GM23338 (cell line): Measurements from ENCODE around the gene NEK3.

Experiments used
- EZH2 ChIP-seq: fragments of 200-600 bp; sonication (generic); IDR thresholded peaks from one replicate; pipeline ENCODE4 v1.8.0; 2017; ENCODE audit warnings: antibody characterized with exemption, mild to moderate bottlenecking, low read depth; ENCODE audit not compliant: unreplicated experiment
- EZH2phosphoT487 ChIP-seq: fragments of 200-600 bp; sonication (generic); IDR thresholded peaks from one replicate; pipeline ENCODE4 v1.8.1; 2018; ENCODE audit warnings: antibody characterized with exemption; ENCODE audit not compliant: unreplicated experiment
- JUNB ChIP-seq: IDR thresholded peaks from one replicate; pipeline ENCODE4 v1.6.1; 2016; ENCODE audit warnings: antibody characterized with exemption; ENCODE audit not compliant: unreplicated experiment
- NANOG ChIP-seq: IDR thresholded peaks from 2 replicates; pipeline ENCODE4 v1.6.1; 2016; ENCODE audit warnings: antibody characterized with exemption, borderline replicate concordance
- POLR2AphosphoS5 ChIP-seq: IDR thresholded peaks from 2 replicates; pipeline ENCODE4 v1.6.1; 2016; ENCODE audit warnings: antibody characterized with exemption, low read depth
- STAT1 ChIP-seq: IDR thresholded peaks from one replicate; pipeline ENCODE4 v1.6.1; 2016; ENCODE audit warnings: antibody characterized with exemption; ENCODE audit not compliant: unreplicated experiment
- ZNF114 ChIP-seq: fragments of 250-450 bp; sonication (Bioruptor Pico); IDR thresholded peaks from 2 replicates; pipeline ENCODE4 v1.5.0; 2020; ENCODE audit warnings: mild to moderate bottlenecking, moderate library complexity
- ZNF331 ChIP-seq: fragments of 250-450 bp; sonication (Bioruptor Pico); IDR thresholded peaks from 2 replicates; pipeline ENCODE4 v1.5.0; 2020; ENCODE audit warnings: low read depth, mild to moderate bottlenecking, moderate library complexity
- TF ChIP-seq, protein P1 (sequence below): IDR thresholded peaks from 2 replicates; pipeline ENCODE4 v1.6.1; 2016; ENCODE audit warnings: antibody characterized with exemption
- TF ChIP-seq, protein P2 (sequence below), 2 experiments: fragments of 200-600 bp in 1 of 2; sonication (generic) in 1 of 2; conservative IDR thresholded peaks; 2 replicates each; pipeline versions ENCODE4 v1.5.1 to v1.6.1; 2016 to 2017; ENCODE audit warnings: antibody characterized with exemption in 2 of 2, low read depth in 2 of 2, mild to moderate bottlenecking in 2 of 2, moderate library complexity in 1 of 2
- TF ChIP-seq, protein P3 (sequence below): IDR thresholded peaks from one replicate; pipeline ENCODE4 v1.6.1; 2018; ENCODE audit warnings: antibody characterized with exemption; ENCODE audit not compliant: unreplicated experiment

DNA sequence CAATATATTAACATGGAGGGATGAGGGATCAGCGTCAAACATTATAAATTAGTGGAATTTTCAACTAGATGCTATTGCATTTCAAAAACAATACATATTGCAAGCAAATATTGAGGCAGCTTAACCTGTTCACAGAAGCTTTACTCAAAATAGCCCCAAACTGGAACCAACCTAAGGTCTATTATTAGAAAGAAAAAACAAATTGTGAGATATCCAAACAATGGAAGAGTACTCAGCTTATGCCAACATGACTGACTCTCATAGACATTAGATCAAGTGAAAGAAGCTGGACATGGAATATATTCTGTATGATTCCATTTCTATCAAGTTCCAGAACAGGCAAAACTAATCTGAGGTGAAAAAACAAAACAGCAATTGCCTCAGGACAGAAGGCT, 27.6 kb upstream of the NEK3 start:
- TF ChIP-seq JUNB (no peak), EZH2 (no peak), NANOG (no peak), STAT1 (no peak), POLR2AphosphoS5 (no peak), ZNF114 (CRISPR knock-in tag) (no peak), ZNF331 (CRISPR knock-in tag) (no peak), EZH2phosphoT487 (no peak)
- TF ChIP-seq, protein P1, sequence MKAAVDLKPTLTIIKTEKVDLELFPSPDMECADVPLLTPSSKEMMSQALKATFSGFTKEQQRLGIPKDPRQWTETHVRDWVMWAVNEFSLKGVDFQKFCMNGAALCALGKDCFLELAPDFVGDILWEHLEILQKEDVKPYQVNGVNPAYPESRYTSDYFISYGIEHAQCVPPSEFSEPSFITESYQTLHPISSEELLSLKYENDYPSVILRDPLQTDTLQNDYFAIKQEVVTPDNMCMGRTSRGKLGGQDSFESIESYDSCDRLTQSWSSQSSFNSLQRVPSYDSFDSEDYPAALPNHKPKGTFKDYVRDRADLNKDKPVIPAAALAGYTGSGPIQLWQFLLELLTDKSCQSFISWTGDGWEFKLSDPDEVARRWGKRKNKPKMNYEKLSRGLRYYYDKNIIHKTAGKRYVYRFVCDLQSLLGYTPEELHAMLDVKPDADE = no peak
- TF ChIP-seq, protein P2, sequence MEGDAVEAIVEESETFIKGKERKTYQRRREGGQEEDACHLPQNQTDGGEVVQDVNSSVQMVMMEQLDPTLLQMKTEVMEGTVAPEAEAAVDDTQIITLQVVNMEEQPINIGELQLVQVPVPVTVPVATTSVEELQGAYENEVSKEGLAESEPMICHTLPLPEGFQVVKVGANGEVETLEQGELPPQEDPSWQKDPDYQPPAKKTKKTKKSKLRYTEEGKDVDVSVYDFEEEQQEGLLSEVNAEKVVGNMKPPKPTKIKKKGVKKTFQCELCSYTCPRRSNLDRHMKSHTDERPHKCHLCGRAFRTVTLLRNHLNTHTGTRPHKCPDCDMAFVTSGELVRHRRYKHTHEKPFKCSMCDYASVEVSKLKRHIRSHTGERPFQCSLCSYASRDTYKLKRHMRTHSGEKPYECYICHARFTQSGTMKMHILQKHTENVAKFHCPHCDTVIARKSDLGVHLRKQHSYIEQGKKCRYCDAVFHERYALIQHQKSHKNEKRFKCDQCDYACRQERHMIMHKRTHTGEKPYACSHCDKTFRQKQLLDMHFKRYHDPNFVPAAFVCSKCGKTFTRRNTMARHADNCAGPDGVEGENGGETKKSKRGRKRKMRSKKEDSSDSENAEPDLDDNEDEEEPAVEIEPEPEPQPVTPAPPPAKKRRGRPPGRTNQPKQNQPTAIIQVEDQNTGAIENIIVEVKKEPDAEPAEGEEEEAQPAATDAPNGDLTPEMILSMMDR (conservative IDR thresholded peaks at IDR 0.05; ENCODE audit: low read depth in 2 of 2) = no peak
- TF ChIP-seq, protein P3, sequence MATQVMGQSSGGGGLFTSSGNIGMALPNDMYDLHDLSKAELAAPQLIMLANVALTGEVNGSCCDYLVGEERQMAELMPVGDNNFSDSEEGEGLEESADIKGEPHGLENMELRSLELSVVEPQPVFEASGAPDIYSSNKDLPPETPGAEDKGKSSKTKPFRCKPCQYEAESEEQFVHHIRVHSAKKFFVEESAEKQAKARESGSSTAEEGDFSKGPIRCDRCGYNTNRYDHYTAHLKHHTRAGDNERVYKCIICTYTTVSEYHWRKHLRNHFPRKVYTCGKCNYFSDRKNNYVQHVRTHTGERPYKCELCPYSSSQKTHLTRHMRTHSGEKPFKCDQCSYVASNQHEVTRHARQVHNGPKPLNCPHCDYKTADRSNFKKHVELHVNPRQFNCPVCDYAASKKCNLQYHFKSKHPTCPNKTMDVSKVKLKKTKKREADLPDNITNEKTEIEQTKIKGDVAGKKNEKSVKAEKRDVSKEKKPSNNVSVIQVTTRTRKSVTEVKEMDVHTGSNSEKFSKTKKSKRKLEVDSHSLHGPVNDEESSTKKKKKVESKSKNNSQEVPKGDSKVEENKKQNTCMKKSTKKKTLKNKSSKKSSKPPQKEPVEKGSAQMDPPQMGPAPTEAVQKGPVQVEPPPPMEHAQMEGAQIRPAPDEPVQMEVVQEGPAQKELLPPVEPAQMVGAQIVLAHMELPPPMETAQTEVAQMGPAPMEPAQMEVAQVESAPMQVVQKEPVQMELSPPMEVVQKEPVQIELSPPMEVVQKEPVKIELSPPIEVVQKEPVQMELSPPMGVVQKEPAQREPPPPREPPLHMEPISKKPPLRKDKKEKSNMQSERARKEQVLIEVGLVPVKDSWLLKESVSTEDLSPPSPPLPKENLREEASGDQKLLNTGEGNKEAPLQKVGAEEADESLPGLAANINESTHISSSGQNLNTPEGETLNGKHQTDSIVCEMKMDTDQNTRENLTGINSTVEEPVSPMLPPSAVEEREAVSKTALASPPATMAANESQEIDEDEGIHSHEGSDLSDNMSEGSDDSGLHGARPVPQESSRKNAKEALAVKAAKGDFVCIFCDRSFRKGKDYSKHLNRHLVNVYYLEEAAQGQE = no peak
